Thyroid gland (tissue), 4 donors: ENCODE data around the gene CNDP1.

Experiments used
- CTCF ChIP-seq, 6 experiments: fragments of 200-600 bp in 3 of 6; fragments of 450-650 bp in 3 of 6; sonication (generic) in 3 of 6; IDR thresholded peaks; one replicate each; pipeline ENCODE4 v1.5.1; 2016 to 2019; ENCODE audit warnings: antibody characterized with exemption in 6 of 6, mild to moderate bottlenecking in 2 of 6, inconsistent platforms in 1 of 6, moderate library complexity in 1 of 6
- POLR2A ChIP-seq, 2 donors: fragments of 450-650 bp; IDR thresholded peaks; one replicate each; pipeline ENCODE4 v1.6.1; 2017; ENCODE audit warnings: antibody characterized with exemption in 2 of 2, mild to moderate bottlenecking in 2 of 2, moderate library complexity in 1 of 2

- no peak for TF ChIP-seq CTCF (IDR thresholded peaks at IDR 0.05)
- TF ChIP-seq POLR2A (IDR thresholded peaks at IDR 0.05), result no peak
These were observed 7.6 kb downstream of the CNDP1 start for GRCh38 chr18:74541703-74542555.
